Myocyte (in vitro differentiated cells): ENCODE measurements around the gene INTS3. TPM values are rescaled to one million over a fixed set of nuclear protein-coding genes. Genes with fewer than 3 reads are reported as not detected.

Experiments
- DNase-seq: peaks from one replicate; pipeline ENCODE4 v3.0.0-alpha.2; 2012; ENCODE audit warnings: low read depth
- total RNA-seq: library from RNA; depleted of rRNA; stranded (reverse); fragments of >200 nt; gene quantifications from 2 replicates; pipeline ENCODE4 v1.2.3, GENCODE V29; 2014

Gene INTS3
- total RNA-seq, 1 donor from 2014 or later, result 24.0 TPM

- no peak for DNase-seq
Measured at GRCh38 chr1:153795934-153796785, 68.3 kb downstream of the INTS3 start.

- peak; percentile 63 for DNase-seq
Measured at GRCh38 chr1:153796786-153797659, 69.2 kb downstream of the INTS3 start.

- DNase-seq, result no peak
Measured at GRCh38 chr1:153798468-153798780, 70.6 kb downstream of the INTS3 start.

GRCh38 chr1:153799016-153799415, 71.2 kb downstream of the INTS3 start:
- no peak for DNase-seq

- DNase-seq, result no peak
Measured at GRCh38 chr1:153799566-153800465, 72.0 kb downstream of the INTS3 start.

- no peak for DNase-seq
Measured at GRCh38 chr1:153800516-153800915, 72.7 kb downstream of the INTS3 start.

- DNase-seq, result no peak
Measured at GRCh38 chr1:153801028-153801625, 73.3 kb downstream of the INTS3 start.

GRCh38 chr1:153801786-153802697, 74.2 kb downstream of the INTS3 start:
- DNase-seq, result no peak

GRCh38 chr1:153803470-153804056, 75.7 kb downstream of the INTS3 start:
- DNase-seq, result peak; percentile 65

GRCh38 chr1:153804112-153804511, 76.3 kb downstream of the INTS3 start:
- DNase-seq, result no peak

- peak; percentile 95 for DNase-seq
Measured at GRCh38 chr1:153805042-153805745, 77.3 kb downstream of the INTS3 start.

GRCh38 chr1:153805886-153806719, 78.3 kb downstream of the INTS3 start:
- no peak for DNase-seq

- DNase-seq, result no peak
Measured at GRCh38 chr1:153816283-153816889, 88.5 kb downstream of the INTS3 start.

- no peak for DNase-seq
Measured at GRCh38 chr1:153818876-153819275, 91.0 kb downstream of the INTS3 start.
